Activated CD8-positive, alpha-beta memory T cell treated with anti-CD3 and anti-CD28 coated beads for 48 hours (primary cell): ENCODE results near the gene HES4.
"Not testable (repeated sequence)": the region's sequence is repeated elsewhere in the genome, so short reads cannot be mapped to it uniquely, and the experiment has no call there.

Experiments
- DNase-seq, 3 experiments: peaks; one replicate each; pipeline ENCODE4 v3.0.0-alpha.2; 2020; ENCODE audit warnings: low read depth in 2 of 3, low spot score in 2 of 3

HES4 gene

GRCh38 chr1:1033731-1034438 is 34.0 kb upstream of the HES4 start:
- no peak for DNase-seq

GRCh38 chr1:1033009-1033587 is 33.2 kb upstream of the HES4 start:
- DNase-seq, result peak; percentile 76 to 86 (median 81)

DNA sequence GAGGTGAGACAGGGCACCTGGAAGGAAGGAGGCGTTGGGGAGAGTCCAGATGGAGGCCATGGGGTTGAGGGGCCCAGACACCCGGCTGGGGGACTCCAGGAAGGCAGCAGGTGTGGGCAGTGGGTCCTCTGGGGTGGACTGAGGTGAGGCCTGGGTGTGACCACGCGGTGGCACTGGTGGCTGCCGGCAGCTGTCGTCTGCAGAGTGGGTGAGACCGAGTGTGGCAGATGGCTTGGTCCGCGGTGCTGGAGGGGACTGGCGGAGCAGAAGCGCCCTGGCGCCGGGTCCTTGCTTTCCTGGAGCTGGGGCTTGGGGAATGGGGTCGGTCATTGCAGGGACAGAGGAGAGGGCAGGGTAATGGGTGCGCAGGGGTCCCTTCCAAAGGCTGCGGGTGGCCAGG is 32.5 kb upstream of the HES4 start:
- DNase-seq, result no peak

DNA sequence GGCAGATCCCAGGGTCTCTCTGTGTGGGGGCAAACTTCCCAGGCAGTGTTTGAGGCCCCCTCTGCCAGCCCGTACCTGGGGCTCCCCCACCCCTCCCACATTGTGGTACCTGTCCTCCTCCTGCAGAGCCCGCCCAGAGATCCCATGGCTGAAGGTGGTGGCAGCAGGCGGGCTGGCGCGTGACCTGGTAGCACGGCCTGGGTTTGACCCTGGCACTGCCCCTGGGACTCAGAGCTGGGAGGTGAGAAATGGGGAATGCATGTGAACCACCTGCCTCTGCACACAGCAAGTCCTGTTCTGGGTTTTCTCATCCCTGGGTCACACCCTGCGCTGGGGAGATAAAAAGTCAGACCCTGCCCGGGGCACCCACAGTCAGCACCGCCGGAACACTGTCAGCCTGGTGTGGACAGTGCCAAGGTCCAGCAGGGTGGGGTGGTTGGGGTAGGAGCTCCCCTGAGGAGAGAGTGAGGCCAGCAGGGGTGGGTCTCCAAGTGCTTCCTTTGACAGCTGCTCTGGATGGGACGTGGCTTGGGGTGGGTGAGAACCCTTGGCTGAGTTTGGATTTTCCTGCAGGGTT is 31.9 kb upstream of the HES4 start:
- DNase-seq, result no peak

GRCh38 chr1:1030867-1031658 is 31.2 kb upstream of the HES4 start:
- DNase-seq, result not testable (repeated sequence)

- no peak for DNase-seq
Observed at GRCh38 chr1:1027791-1028190, 27.9 kb upstream of the HES4 start.

DNA sequence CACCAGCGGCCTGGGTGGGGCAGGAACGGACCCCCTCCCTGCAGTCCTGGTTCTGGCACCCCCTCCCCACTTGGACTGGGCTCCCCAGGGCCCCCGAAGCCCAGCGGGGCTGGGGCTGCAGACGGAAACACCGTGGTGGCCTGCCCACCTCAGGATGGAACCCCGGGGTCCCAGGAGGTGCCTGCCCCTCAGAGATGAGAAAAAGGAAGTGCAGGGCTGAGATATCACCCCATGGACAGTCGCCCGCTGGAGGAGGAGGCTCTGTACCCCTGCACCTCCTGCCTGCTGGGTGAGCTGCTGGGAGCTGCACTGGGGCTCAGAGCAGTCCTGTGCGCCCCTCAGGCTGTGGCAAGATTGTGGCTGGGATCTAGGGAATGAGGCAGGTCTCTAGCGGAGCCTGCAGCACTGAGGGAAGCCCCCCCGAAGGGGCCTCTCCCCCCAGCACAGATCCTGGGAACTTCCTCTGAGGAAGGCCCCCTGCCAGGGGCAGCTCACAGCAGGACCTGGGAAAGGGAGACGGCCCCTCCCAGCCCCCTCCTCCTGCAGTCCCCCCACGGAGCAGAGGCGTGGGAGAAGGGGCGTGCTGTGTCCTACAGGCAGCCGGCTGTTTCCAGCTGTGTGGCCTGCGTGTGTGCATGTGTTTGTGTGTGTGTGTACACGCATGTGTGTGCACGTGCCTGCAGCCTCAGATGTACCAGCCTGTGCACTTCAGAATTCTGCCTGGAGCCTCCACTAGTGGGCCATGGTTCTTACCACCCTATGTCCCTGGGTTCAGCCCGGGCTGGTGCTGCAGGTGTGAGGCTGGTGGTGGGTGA is 26.9 kb upstream of the HES4 start:
- no peak for DNase-seq

DNA sequence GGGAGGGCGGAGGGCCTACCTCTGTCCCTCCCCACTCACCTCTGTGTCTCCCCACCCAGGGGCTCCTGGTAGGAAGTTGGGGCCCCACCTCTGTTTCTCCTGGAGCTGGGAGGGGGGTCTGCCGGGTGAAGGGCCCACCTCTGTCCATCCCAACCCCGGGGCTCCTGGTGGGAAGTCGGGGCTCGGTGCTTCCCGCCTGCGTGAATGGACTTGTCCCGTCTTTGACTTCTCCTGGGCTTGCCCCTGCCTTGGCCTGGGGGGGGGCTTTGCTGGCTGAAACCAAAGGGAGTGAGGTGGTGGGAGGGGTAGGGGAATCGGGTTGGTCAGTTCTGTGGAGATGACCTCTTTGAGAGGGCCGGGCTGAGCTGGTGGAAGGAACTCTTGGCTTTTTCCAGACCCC is 25.8 kb upstream of the HES4 start:
- no peak for DNase-seq

DNA sequence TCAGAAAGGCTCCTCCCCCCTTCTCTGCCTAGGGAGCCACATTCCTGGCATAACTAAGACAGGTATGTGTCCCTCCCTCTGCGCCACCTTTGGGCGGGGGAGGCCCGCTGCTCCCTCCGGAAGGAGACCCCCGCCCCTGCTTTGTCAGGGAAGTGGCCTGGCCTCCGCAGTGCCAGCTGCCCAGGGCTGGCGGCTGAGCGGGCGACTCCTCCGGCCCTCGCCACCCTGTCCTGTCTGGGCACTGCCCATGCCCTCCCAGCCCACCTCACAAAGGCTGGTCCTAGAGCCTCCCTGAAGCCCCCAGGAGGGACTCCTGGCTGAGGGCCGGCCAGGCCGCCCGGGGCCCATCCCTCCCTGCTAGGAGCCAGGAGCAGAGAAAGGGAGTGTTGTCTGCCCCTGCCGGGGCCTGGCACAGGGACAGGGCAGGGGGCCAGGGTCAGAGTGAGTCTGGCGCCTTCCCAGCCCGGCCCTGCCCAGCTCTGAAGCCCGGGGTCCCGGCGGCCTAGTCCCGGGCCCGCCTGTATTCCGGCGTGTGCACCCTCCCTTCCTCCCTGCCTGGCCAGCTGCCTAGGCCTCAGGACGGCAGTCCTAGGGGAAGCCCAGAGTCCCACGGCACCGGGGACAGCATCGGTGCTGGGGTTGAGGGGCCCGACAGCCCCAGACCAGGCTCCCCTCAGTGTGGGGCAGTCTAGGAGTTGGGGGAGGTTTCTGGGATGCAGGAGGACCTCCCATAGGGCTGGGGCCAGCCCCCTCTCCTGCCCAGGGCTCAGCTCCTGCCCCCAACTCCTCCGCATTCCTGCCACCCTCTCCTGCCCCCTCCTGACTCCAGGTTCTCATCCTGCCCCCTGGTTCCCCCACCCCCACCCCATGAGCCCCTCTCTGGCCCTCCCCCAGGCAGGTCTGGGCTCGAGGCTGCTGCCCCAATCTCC is 25.1 kb upstream of the HES4 start:
- DNase-seq, result no peak

DNA sequence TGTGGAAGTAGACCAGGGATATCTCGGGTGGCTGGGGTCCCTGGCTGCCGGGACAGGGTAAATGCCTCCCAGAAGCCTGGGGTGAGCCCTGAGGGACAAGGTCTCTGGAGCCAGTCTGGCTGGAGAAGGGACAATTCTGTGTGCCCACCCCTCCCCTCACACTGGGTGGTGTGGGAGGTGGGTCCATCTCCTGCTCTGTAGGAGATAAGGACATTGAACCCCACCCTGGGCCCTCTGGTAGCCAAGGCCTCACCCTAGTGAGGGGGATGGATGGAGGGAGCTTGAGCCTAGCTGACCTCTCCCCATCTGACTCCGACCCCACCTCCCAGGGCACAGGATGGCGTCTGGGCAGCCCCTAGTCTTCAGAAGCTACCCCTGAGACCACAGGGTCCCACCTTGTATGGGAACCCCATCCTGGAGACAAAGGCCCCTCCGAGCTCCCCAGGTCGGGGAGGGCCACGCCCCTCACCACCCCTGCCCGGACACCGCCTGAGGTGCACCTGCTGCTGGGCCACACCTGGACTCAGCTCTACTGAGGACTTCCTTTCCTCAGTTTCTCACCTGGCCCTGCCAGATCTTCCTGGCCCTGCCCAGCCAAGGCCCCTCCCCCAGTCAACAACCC is 24.4 kb upstream of the HES4 start:
- DNase-seq, result no peak

- no peak for DNase-seq
Observed at GRCh38 chr1:1023700-1024099, 23.8 kb upstream of the HES4 start.

DNA sequence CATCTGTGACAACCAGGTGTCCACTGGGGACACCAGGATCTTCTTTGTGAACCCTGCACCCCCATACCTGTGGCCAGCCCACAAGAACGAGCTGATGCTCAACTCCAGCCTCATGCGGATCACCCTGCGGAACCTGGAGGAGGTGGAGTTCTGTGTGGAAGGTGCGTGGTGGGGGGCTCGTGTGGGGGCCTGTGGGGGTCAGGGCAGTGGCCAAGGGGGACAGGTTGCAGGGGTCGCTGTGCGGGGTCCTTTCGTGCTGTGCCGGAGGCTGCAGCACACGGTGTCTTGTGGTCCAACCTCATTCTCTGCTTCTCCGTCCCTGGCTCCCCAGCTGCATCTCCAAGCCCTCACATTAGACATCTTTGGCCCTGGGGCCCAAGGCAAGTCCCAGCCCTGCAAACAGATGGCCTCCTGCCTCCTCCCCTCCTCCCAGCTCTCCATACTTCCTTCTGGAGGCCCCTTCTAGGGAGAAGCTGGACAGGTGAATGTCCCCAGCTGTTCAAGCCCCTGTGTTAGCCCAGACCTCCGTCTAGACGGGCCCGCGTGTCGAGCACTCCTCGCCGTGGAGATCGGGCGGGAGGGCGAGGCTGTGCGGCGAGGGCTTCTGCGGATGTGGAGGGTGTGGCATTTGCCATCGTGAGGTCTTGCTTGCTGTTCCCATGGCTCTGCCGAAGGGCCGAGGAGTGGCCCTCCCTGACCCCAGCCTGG is 22.6 kb upstream of the HES4 start:
- DNase-seq, result no peak

DNA sequence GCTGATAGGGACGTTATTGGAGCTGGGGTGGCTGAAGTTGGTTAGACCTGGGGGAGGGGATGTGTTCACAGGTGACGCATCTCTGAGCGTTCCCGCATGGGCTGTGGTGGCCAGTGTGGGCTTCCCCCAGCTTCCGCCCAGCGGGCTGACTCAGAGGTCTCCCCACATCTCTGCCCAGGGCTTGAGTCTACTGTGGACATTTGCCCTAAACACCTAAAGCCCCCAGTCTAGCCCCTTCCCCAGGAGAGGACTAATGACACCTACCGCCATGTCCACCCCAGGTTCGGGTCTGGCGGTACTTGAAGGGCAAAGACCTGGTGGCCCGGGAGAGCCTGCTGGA is 22.0 kb upstream of the HES4 start:
- no peak for DNase-seq

DNA sequence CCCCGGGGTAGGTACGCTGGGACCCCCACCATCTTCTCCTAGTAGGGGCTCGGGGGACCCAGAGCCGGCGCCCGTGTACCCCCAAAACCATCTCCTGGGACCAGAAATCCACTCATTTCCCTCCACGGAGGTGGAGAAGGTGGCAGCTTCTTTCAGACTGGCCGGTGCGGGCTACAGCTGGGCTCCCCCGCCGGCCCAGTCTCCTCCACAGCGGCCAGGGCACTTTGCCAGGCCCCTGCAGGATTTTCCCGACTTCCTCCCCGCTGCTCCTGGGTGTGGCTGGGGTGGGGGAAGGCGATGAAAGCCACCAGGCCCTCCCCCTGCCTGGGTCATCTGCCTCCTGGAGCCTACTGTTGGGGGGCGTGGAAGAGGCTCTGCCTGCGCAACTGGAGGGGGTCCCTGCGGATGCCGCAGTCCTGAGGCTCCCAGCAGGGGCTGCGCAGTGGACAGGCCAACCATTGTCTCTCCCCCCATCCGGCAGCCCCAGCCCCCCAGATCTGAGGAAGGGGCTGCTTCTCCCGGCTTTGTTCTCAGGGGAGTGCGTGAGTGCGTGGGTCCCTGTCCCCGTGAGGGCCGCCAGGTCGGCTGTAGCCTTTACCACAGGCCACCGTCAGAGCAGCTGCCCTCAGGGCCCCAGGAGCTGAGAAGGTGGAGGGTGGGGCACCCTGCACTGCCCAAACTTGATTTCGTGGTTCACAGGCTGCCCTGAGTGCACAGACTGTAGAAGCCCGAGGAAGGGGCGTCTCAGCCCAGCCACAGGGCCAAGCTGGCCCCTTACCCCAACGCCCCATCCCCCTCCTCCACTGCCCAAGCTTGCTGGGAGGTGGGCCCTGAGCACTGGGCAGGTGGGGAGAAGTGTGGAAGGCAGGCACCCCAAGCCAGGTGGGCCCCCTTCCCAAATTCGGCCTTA is 21.4 kb upstream of the HES4 start:
- no peak for DNase-seq

DNA sequence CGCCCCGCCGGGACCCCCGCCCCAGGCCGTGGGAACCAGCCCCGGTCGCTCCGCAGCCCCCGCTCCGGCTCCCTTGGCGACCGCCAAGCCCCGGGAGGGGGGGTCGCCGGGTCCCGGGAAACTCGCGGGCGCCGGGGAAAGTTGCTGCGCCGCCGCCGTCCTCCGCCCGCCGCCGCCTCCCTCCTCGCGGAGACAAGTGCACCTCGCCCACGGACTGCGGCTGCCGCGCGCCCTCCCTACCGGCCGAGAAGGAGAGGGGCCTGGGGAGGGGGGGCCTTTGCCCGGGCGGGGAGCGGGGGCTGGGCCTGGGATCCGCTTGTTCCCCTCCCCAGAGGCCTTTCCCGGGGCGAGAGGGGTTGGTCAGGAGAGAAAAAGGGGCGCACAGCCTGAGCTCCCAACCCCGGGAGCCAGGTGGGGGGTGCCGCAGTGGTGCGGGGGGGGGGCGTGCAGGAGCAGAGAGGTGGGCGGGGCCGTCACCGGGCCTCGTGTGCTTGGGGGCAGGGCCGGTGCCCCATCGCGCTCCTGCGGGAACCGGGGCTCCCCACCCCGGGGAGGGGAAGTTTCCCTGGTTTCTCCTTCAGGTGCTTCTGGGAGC is 20.6 kb upstream of the HES4 start:
- DNase-seq, result no peak

DNA sequence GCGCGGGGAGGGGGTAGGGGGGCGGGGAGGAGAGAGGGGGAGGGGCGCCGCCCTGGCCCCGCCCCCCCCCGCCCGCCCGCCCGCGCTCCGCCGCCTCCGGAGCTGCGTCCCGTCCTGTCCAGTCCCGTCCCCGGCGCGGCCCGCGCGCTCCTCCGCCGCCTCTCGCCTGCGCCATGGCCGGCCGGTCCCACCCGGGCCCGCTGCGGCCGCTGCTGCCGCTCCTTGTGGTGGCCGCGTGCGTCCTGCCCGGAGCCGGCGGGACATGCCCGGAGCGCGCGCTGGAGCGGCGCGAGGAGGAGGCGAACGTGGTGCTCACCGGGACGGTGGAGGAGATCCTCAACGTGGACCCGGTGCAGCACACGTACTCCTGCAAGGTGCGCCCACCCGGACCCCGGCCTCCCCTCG is 20.1 kb upstream of the HES4 start, which contains the start of gene AGRN:
AGRN (plus strand) TSS at position 121 of the 405 bp plus-strand sequence; CDS start at position 174, 53 bp downstream.
- no peak for DNase-seq
